ENCODE data around the gene PLEKHA5. TPM values are rescaled to one million over a fixed set of nuclear protein-coding genes. Genes with fewer than 3 reads are reported as not detected.
A peak's percentile ranks its signal among the peaks of the same experiment; 100 is the strongest.

Gene PLEKHA5
- total RNA-seq, 2 donors from 2014 or later, result 10.2 to 29.8 TPM

DNA sequence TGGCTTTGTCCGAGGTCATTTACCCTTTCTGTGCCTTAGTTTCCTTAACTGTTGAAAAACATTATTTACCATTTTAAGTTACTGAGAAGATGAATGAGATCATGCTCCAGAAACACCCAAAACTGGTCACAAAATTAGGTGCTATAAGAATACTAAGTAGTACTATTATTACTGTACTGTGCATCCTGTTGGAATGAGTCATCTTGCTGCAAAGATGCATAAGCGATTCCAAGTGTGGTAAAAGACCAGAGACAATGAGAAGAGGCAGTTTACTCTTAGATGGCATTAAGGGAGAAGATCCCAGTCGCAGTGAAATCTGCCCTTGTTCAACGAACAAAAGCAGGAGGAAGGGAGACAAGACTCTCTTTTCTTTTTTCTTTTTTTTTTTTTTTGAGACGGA is 4.2 kb upstream of the PLEKHA5 start:
- peaks cover 0 to 9% (median 0%) of the 10 kb centered on the region in 3 donors for H3K9me3 ChIP-seq
- intact Hi-C loops (cut with DNase I), result no loop called here
- 77 to 86% methylated on average over 5 of the region's 5 CpGs for WGBS, 2 donors

GRCh38 chr12:19127270-19127669 is 2.3 kb upstream of the PLEKHA5 start:
- Histone ChIP-seq H3K27ac (no peak overlapping the region), H3K4me1 (peaks cover 6% of the 10 kb centered on the region), H3K9me3 (peaks cover 0 to 9% (median 0%) of the 10 kb centered on the region in 3 donors), H3K4me3 (no peak overlapping the region), H3K36me3 (replicated peaks in 1 of 2; ENCODE audit: insufficient read depth in 1 of 2, low read depth in 2 of 2) (no peaks in the 10 kb centered on the region), H3K27me3 (no peaks in the 10 kb centered on the region)
- TF ChIP-seq, protein P1, sequence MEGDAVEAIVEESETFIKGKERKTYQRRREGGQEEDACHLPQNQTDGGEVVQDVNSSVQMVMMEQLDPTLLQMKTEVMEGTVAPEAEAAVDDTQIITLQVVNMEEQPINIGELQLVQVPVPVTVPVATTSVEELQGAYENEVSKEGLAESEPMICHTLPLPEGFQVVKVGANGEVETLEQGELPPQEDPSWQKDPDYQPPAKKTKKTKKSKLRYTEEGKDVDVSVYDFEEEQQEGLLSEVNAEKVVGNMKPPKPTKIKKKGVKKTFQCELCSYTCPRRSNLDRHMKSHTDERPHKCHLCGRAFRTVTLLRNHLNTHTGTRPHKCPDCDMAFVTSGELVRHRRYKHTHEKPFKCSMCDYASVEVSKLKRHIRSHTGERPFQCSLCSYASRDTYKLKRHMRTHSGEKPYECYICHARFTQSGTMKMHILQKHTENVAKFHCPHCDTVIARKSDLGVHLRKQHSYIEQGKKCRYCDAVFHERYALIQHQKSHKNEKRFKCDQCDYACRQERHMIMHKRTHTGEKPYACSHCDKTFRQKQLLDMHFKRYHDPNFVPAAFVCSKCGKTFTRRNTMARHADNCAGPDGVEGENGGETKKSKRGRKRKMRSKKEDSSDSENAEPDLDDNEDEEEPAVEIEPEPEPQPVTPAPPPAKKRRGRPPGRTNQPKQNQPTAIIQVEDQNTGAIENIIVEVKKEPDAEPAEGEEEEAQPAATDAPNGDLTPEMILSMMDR (IDR thresholded peaks at IDR 0.05), result no peak
- no peak for TF ChIP-seq POLR2A (IDR thresholded peaks at IDR 0.05)
- ATAC-seq (no peak), DNase-seq (no peak)
- intact Hi-C loops (cut with DNase I), result no loop called here

More for the DNA sequence above, 4.2 kb upstream of the PLEKHA5 start:
- ATAC-seq (no peak), DNase-seq (no peak)
- no peaks in the 10 kb centered on the region for H3K4me1 ChIP-seq
- H3K27me3 ChIP-seq, result no peaks in the 10 kb centered on the region
- H3K36me3 ChIP-seq (replicated peaks in 1 of 2; ENCODE audit: insufficient read depth in 1 of 2, low read depth in 2 of 2), result no peaks in the 10 kb centered on the region
- no peak overlapping the region for H3K27ac ChIP-seq
- TF ChIP-seq, protein P1 (IDR thresholded peaks at IDR 0.05), result no peak
- no peak for TF ChIP-seq POLR2A (IDR thresholded peaks at IDR 0.05)
- no peak overlapping the region for H3K4me3 ChIP-seq

GRCh38 chr12:19128485-19128884 is 1.0 kb upstream of the PLEKHA5 start:
- ATAC-seq, result no peak
- H3K36me3 ChIP-seq (replicated peaks in 1 of 2; ENCODE audit: insufficient read depth in 1 of 2, low read depth in 2 of 2), result no peaks in the 10 kb centered on the region
- no peak overlapping the region for H3K4me3 ChIP-seq
- WGBS, 2 donors, result 84 to 86% methylated on average over 2 of the region's 2 CpGs
- intact Hi-C loops (cut with DNase I), result no loop called here
- DNase-seq, result no peak
- H3K9me3 ChIP-seq, result peaks cover 0 to 9% (median 0%) of the 10 kb centered on the region in 3 donors
- TF ChIP-seq, protein P1 (IDR thresholded peaks at IDR 0.05), result no peak
- no peak for TF ChIP-seq POLR2A (IDR thresholded peaks at IDR 0.05)
- H3K4me1 ChIP-seq, result peaks cover 17% of the 10 kb centered on the region
- peak overlapping the region in 3 of 4 donors; percentile 67 to 95 (median 88) for H3K27ac ChIP-seq
- H3K27me3 ChIP-seq, result no peaks in the 10 kb centered on the region

DNA sequence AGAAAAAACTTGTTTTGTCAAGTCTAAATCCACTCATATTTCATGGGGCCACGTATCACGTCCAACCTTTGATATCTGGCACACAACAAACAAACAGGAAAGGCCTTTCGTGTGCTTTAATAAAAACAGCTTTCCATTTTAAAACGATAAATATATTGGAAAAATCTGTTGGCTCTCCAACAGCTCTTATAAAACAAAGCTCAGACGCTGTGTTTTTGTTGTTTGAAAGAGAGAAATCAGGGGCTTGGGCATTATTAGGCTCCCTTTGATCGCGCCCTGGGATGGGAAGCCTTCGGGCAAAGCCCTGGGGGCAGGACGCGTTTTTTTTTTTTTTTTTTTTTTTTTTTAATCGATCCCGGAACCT is 429 bp upstream of the PLEKHA5 start:
- Histone ChIP-seq H3K4me1 (peaks cover 20% of the 10 kb centered on the region), H3K27ac (peak overlapping the region in 3 of 4 donors; percentile 67 to 95 (median 88)), H3K27me3 (no peaks in the 10 kb centered on the region), H3K9me3 (peaks cover 0 to 9% (median 0%) of the 10 kb centered on the region in 3 donors), H3K4me3 (no peak overlapping the region), H3K36me3 (replicated peaks in 1 of 2; ENCODE audit: insufficient read depth in 1 of 2, low read depth in 2 of 2) (no peaks in the 10 kb centered on the region)
- intact Hi-C loops (cut with DNase I), result no loop called here
- peak; percentile 8 for ATAC-seq
- no peak for TF ChIP-seq POLR2A (IDR thresholded peaks at IDR 0.05)
- TF ChIP-seq, protein P1 (IDR thresholded peaks at IDR 0.05), result no peak
- DNase-seq, result no peak
- WGBS, 2 donors, result 0 to 1% methylated on average over 10 to 11 of the region's 12 CpGs

All from body of pancreas (tissue), 4 donors.